Inferior parietal cortex (tissue), 1 donor: ENCODE results near the gene LTC4S.
A peak's percentile ranks its signal among the peaks of the same experiment; 100 is the strongest.

Experiments used
- DNase-seq: peaks from one replicate; pipeline ENCODE4 v3.0.0-alpha.2; 2016; ENCODE audit errors: extremely low spot score

The LTC4S gene

DNA sequence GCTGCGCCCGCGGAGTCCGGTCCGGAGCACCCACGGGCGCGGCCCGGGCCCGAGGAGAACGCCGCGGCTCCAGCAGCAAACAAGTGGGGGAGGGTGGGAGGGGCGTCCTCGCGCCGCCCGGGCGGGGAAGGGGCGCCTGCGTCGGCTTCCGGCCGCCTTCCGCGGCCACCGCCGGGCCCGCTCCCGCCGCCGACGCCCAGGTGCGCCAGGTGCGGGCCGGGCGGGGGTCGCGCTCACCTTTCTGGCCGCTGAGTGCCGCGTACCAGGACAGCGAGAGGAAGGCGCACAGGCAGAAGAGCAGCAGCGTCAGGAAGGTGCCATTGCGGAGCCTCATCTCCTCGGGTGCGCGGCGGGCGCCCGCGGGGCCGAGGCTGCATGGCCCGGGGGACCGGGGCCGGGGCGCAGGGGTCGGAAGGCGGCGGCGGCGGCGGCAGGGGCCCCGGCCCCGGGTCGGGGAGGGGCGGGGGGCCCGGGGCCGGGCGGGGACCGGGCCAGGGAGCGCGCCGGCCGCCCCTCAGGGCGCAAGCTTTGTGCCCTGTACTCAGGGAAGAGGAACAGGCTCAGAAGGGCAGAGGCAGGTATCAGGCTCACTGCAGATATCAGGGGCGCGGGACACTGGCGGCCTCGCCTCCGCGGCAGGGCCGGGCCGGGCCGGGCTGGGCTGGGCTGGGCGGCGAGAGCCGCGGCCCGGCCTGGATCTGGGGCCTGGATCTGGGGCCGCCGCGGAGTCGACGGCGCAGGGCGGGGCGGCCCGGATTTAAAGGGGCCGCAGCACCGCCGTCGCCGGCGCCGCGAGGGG lies 12.7 kb downstream of the LTC4S start, which contains the start of gene MGAT4B:
TSS of gene MGAT4B (minus strand) at position 617 of the 799 bp plus-strand sequence. CDS start at position 334, 283 bp downstream.
- DNase-seq, result peak; percentile 58

DNA sequence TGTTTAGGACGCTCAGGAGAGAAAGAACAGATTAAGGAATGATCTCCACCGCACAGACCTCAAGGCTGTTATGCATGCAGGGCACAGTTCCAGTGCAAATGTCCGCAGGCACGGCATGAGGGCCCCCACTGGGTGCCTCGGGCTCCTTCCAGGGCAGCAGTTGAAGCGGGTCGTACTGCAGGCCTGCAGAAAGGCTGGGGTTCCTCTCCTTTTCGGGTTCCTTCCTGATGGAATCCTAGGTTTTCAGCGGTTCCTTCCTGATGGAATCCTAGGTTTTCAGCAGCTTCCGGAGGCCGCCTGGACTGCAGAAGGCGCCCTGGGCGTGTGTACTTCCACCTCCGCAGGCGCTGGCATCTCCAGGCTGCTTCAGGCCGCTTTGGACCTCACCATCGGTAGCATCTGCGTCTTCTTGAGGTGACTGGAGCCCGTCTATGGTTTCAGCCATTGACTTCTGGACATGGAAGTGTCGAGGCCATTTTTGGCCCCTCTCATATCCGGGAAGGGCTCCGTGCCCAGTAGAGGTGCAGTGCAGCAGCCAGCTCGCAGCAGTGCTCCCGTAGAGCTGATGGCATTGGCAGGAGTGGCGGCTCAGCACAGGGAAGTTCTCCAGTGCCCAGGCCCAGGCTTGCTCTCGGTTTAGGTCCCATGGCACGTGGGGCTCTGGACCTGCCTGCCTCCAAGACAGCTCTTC lies 18.5 kb downstream of the LTC4S start:
- no peak for DNase-seq

DNA sequence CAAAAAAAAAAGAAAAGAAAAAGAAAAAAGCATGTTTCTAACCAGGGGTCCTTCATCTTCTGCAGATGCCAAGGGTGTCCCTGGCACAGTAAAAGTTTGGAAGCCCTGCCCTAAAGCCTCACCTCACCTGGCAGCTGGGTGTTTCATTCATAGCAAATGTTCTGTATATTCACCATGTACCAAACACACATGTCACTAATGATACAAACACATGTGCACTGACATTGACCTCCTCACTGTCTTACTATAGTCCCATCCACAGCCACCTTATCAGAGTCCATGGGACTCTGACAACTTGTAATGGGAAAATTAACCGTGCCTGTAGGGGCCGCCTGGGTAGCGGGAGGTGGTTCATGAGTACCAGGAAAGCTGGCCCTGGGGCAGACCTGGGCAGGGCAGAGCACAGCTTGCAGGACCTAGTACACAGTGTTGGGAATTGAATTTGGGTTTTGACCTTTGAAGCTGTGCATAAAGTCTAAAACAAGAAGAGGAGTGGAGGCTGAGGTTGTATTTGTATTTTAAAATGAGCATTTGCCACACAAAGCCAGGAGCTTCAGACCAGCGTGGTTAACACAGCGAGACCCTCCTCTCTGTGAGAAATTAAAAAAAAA lies 19.3 kb downstream of the LTC4S start:
- DNase-seq, result no peak

DNA sequence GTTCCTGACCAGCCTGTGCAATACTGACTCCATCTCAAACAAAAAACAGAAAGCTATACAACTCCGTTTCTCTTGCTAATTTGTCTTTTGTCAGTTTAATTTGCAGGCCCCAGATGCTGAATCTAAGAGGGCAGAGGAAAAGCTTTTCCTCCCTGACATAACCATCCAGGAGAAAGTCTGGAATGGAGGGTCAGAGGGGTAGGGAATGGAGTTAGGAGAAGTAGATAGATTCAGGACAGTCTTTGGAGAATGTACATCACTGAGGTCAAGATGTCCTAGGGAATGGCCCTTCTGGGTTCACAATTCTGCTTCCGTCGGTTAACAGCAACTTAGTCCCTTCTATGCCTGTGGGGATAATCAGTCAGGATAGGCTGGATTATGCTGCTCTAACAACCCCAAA lies 20.3 kb downstream of the LTC4S start:
- DNase-seq, result no peak

- no peak for DNase-seq
Observed at GRCh38 chr5:179815491-179816249, 21.9 kb downstream of the LTC4S start.

DNA sequence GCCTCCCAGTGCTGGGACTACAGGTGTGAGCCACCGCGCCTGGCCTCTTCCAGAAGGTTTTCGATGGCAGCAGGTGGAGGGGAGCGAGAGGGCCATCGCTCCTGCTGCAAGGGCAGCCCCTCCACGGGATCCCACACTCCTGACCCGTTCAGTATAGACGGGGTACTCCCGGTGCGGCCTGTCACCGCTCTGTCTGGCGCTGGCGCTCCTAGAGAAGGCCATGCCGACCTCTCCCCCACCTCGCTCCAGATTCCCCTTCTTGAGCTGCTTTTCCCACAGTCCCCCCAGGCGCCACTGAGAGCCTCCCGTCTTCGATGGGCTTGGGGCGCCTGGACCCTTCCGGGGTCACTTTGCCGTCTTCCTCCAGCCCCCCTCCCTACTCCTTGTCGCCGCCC lies 22.6 kb downstream of the LTC4S start:
- no peak for DNase-seq

GRCh38 chr5:179816796-179817469 lies 23.1 kb downstream of the LTC4S start:
- DNase-seq, result no peak

DNA sequence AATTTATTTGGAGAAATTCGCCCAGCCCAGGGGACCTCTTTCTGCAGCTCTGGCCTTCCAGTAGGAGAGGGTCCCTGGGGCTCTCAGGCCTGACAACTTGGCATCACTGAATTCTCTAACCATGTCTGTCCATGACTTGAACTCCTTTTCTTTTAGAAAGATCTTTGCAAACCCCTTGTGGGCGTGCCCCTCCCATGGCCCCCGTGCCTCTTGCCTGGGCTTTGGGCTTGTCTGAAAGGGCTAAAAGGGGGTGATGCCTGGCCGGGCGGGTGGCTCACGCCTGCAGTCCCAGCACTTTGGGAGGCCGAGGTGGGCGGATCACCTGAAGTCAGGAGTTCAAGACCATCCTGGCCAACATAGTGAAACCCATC lies 23.7 kb downstream of the LTC4S start:
- DNase-seq, result no peak

GRCh38 chr5:179817890-179818745 lies 24.3 kb downstream of the LTC4S start:
- no peak for DNase-seq

DNA sequence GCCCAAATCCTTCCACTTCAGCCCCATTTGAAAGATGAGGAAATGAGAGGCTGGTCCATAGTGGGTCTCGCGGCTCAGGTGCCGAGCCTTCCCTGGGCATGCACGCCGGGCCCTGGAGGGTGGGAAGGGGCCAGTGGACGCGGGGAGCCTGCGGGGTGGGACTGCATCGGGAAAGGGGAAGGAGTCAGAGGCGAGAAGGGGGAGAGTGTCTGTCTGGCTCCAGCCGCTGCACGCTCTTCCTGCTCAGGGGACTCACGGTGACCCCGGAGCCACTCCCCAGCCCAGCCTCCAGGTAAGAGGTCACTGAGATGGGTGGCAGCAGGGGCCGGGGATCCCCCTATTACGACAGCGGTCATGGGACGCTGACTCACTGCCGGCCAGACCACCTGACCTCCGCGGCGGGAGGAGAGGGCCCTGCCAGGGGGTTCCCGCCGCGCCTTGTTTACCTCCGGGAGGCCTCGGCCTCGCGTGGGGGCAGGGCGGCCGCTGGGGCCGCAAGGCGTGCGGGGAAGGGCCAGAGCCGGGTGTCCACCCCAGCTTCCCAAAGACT lies 25.0 kb downstream of the LTC4S start:
- peak; percentile 90 for DNase-seq

DNA sequence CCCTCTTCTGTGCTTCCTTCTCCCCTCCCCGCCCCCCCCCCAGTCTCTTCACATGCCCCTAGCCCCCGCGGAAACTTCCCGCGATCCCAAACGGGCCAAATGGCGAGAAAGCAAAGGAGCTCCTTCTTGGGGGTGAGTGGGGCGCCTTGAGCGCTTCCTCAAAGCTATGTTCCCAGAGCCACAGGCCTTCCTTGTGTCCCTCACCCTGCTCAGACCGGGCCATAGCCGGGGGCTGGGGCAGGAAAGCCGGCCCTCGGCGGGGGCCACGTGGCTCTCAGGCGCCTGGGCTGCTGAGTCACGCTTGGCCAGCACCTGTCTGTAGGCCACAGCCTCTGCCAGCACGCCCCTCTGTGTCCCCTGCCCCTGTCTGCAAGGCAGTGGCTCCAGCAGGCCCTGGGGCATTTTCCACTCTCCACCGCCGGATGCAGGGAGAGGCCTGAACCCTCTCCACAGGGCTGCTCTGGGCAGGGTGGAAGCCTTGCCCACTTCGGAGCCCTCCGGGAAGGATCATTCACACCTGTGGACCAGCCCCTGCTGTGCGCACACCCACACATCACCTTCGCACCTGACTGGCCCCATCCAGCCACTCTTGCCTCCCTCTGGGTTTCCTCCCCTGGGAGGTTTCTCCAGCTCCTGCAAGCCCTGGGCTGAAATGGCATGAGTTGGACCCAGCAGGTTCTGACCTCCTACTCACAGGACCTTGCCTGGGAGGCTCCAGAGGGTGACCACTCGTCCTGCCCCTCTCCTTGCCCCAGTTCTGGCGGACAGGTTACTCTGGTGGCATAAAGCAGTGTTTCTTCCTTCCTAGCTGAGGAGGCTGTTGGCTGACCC lies 25.7 kb downstream of the LTC4S start:
- DNase-seq, result no peak

DNA sequence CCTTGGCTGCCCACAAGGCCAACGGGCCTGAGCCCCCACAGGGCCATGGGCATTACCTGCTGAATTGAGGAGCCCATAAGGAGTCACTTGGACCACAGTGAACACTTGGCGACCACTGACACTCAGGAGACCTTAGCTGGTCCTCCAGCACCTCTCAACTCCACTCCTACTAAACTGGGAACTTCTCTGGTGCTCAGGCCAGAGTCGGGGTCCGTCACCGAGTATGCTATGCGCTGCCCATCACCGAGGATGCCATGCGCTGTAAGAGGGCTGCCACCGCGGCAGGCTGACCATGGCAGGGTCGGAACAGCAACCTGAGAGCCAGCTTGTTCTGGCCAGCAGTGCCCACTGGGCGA lies 26.3 kb downstream of the LTC4S start:
- DNase-seq, result no peak

DNA sequence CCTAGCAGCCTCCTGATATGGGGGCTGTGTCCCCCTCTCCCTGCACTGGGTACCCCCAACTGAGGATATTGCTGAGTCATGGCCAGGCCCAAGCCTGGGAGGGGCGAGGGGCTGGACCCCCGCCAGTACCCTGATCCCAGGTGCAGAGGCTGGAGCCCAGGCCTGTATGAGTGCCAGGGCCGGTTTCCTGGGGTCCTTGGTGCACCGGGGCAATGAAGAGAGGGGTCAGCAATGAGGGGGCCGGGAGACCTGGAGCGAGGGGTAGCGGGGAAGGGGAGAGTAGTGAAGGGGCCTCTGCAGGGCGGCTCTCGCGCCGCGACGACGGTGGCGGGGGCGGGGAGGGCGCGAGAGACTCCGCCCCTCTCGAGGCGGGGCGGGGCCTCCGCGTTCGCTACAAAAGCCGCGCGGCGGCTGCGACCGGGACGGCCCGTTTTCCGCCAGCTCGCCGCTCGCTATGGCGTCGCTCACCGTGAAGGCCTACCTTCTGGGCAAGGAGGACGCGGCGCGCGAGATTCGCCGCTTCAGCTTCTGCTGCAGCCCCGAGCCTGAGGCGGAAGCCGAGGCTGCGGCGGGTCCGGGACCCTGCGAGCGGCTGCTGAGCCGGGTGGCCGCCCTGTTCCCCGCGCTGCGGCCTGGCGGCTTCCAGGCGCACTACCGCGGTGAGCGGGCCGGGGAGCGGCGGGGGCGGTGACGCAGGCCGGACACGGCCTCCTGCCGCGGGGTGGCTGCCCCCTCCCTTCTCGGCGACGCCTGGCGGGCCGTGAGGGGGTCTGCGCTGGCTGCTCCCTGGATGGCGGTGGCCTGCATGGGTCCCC lies 26.9 kb downstream of the LTC4S start, which contains the start of gene SQSTM1:
TSS of gene SQSTM1 (plus strand) at position 423 of the 815 bp plus-strand sequence. CDS start at position 455, 32 bp downstream.
- DNase-seq, result peak; percentile 85

DNA sequence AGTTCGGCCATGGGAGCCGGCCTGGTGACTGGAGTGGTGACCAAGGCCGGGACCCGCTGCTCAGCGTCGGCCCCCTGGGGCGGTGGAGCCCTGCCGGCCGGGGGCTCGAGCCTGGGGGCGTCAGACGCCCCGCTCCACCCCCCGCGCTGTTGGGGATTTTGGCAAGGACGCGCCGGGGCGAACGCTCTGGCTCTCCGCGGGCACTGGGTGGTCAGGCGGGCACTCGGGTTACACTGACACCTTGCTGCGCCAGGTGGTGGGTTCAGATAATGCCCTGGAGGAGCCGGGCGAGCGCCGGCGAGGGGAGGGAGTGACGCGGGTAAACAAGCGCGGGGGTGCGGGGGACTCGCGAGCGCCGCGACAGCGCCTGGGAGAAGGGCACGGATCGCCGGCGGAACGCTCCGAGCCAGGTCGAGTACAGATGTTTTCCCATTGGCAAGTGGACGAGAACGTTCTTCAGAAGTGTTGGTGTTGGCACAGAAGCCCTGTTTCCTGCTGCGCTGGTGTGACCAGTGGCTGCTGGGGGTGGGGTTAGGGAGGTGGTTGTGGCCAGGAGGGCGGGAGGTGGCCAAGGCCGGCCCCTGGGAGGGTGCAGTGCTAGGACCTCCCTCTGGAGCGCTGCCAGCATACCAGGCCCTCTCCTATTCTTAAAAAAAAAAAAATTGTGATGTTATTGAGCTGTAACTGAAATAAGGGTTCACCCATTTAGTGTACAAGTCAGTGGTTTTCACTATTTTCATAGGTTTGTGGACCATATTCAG lies 27.7 kb downstream of the LTC4S start:
- peak; percentile 76 for DNase-seq

DNA sequence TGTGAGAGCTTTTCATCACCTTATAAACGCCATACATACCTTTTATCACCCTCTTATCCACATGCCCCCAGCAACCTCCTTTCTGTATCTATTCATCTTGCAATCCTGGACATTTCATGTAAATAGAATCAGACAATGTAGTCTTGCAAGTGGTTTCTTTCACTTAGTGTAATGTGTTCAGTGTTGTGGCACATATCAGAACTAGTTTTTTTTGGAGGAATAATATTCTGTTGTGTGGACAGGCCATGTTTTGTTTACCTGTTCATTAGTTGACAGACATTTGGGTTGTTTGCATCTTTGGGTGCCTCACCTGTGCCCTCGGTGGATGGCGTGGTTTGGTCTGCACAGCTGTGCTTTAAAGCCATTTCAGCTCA lies 28.3 kb downstream of the LTC4S start:
- no peak for DNase-seq

- no peak for DNase-seq
Observed at GRCh38 chr5:179822444-179822990, 28.7 kb downstream of the LTC4S start.
